HepG2 (cell line): ENCODE measurements around the gene CHML. TPM values are rescaled to one million over a fixed set of nuclear protein-coding genes. Genes with fewer than 3 reads are reported as not detected.
"Not testable (repeated sequence)": the region's sequence is repeated elsewhere in the genome, so short reads cannot be mapped to it uniquely, and the experiment has no call there.

Source experiments
- ATAC-seq: fragments of 200-7000 bp; cut with Tn5 transposase; 3 replicates; pipeline ENCODE4 v1.9.1; 2020; ENCODE audit warnings: mild to moderate bottlenecking, moderate library complexity
- BruUV-seq: library from RNA; stranded (reverse); fragments of 400-500 nt; replicated peaks from 2 replicates; lab custom pipeline; 2021; lab: Mats Ljungman, UMichigan
- CTCF ChIA-PET: fragments of 300-600 bp; formaldehyde crosslinking; extraction: SDS; loops from one replicate; lab custom pipeline; 2021; ENCODE audit warnings: low total read pairs, inconsistent platforms, low intra/inter-chr PET ratio; lab: Yijun Ruan, JAX
- POLR2A ChIA-PET: fragments of 350-600 bp; sonication (Branson Sonifier 250); formaldehyde crosslinking; loops from one replicate; lab custom pipeline; 2020; ENCODE audit warnings: antibody characterized with exemption, inconsistent platforms; lab: Yijun Ruan, JAX
- DNase-seq: peaks from one replicate; pipeline ENCODE4 v3.0.0-alpha.2; 2015; ENCODE audit warnings: low spot score
- FAIRE-seq: peaks from 3 replicates; lab custom pipeline; 2011; peaks lifted over from hg19 to GRCh38; lab: Jason Lieb, UNC
- H2AFZ ChIP-seq: one replicate; pipeline ENCODE4 v1.6.1; 2011; ENCODE audit warnings: low read length, inconsistent platforms
- H3K27ac ChIP-seq: fragments of 300-600 bp; 3 replicates; pipeline ENCODE4 v1.8.0; 2011; ENCODE audit warnings: mixed run types, mild to moderate bottlenecking, mixed read lengths, low read length, inconsistent platforms; ENCODE audit not compliant: insufficient read depth; ENCODE audit errors: extremely low read length
- H3K27me3 ChIP-seq, 2 experiments: fragments of 200-600 bp in 1 of 2; 2 replicates in 1 of 2; 3 replicates in 1 of 2; pipeline versions ENCODE4 v1.6.0 to v1.8.0; 2011; ENCODE audit warnings: low read length in 2 of 2, mild to moderate bottlenecking in 2 of 2, moderate library complexity in 2 of 2, inconsistent platforms in 1 of 2; ENCODE audit not compliant: insufficient read depth in 2 of 2, control insufficient read depth in 1 of 2
- H3K36me3 ChIP-seq, 2 experiments: fragments of 200-600 bp in 1 of 2; replicated peaks in 1 of 2; 2 replicates in 1 of 2; 3 replicates in 1 of 2; pipeline versions ENCODE4 v1.5.1 to v1.8.0; 2011; ENCODE audit warnings: low read length in 2 of 2, inconsistent platforms in 1 of 2; ENCODE audit not compliant: insufficient read depth in 2 of 2, control insufficient read depth in 1 of 2
- H3K4me1 ChIP-seq: 2 replicates; pipeline ENCODE4 v1.5.1; 2012; ENCODE audit warnings: low read length, inconsistent platforms; ENCODE audit not compliant: insufficient read depth
- H3K4me2 ChIP-seq: 2 replicates; pipeline ENCODE4 v1.6.0; 2011; ENCODE audit warnings: low read depth, low read length, inconsistent platforms
- H3K4me3 ChIP-seq, 3 experiments: fragments of 200-600 bp in 1 of 3; sonication (generic), shearing (Covaris generic) in 1 of 3; replicated peaks in 1 of 3; 2 replicates each; pipeline ENCODE4 v1.5.1; 2011 to 2016; ENCODE audit warnings: low read length in 3 of 3, inconsistent platforms in 2 of 3, low read depth in 2 of 3, mild to moderate bottlenecking in 2 of 3, control low read depth in 1 of 3, mixed read lengths in 1 of 3; ENCODE audit not compliant: insufficient read depth in 1 of 3
- H3K79me2 ChIP-seq: one replicate; pipeline ENCODE4 v1.6.1; 2011; ENCODE audit warnings: low read length, inconsistent platforms; ENCODE audit not compliant: insufficient read depth
- H3K9ac ChIP-seq: 2 replicates; pipeline ENCODE4 v1.6.0; 2011; ENCODE audit warnings: mild to moderate bottlenecking, low read depth, low read length, inconsistent platforms; ENCODE audit not compliant: insufficient read depth
- H3K9me3 ChIP-seq: 2 replicates; pipeline ENCODE4 v1.5.1; 2012; ENCODE audit warnings: mild to moderate bottlenecking, low read length
- H4K20me1 ChIP-seq: 2 replicates; pipeline ENCODE4 v1.6.0; 2011; ENCODE audit warnings: inconsistent platforms, mild to moderate bottlenecking, low read length, moderate library complexity; ENCODE audit not compliant: insufficient read depth
- GABPB1 ChIP-seq: IDR thresholded peaks from 2 replicates; pipeline ENCODE4 v1.6.1; 2016; ENCODE audit warnings: mild to moderate bottlenecking, missing genetic modification reagents, moderate library complexity, missing compliant biosample characterization
- SMC3 ChIP-seq: IDR thresholded peaks from 2 replicates; pipeline ENCODE4 v1.6.1; 2011; ENCODE audit warnings: low read length, improper control_type of control experiment
- STAT6 ChIP-seq: sonication (generic); formaldehyde crosslinking; IDR thresholded peaks from 2 replicates; pipeline ENCODE4 v1.4.0; 2020; ENCODE audit warnings: missing genetic modification reagents, mild to moderate bottlenecking, borderline replicate concordance
- ZNF225 ChIP-seq: sonication (generic); formaldehyde crosslinking; IDR thresholded peaks from 2 replicates; pipeline ENCODE4 v1.4.0; 2020; ENCODE audit warnings: mild to moderate bottlenecking, missing genetic modification reagents
- ZNF546 ChIP-seq: sonication (generic); formaldehyde crosslinking; conservative IDR thresholded peaks from 2 replicates; pipeline ENCODE4 v1.8.1; 2023; ENCODE audit warnings: mild to moderate bottlenecking, missing genetic modification reagents
- ZNF747 ChIP-seq: sonication (generic); formaldehyde crosslinking; IDR thresholded peaks from 2 replicates; pipeline ENCODE4 v1.8.1; 2023; ENCODE audit warnings: missing genetic modification reagents, mild to moderate bottlenecking, borderline replicate concordance
- WGBS: methylation state at CpG from one replicate; pipeline ENCODE4 v1.1.6; 2017; ENCODE audit warnings: low lambda C conversion rate; 5-methylcytosine and 5-hydroxymethylcytosine counted together
- in situ Hi-C: cut with HindIII; loops from 2 replicates; pipeline ENCODE4 v1.10.0; 2017; ENCODE audit warnings: low pct_unique_long_range_greater_than_20kb; ENCODE audit not compliant: extremely low pct_ligation_motif_present
- intact Hi-C: fragments of 100-400 bp; cut with micrococcal nuclease; formaldehyde crosslinking; loops from one replicate; pipeline ENCODE4 v1.10.0; 2022; ENCODE audit not compliant: unreplicated experiment
- polyA plus RNA-seq, 8 experiments: library from polyadenylated mRNA; depleted of rRNA in 3 of 8; stranded (reverse) in 7 of 8; unstranded in 1 of 8; fragments of >200 nt; fragmentation: Illumina TruSeq in 4 of 8; extraction: Trizol in 4 of 8; gene quantifications; 2 replicates each; pipeline versions ENCODE4 v1.2.1 to v1.2.3, GENCODE V29; 2011 to 2016; ENCODE audit warnings: low read depth in 4 of 8, missing spikeins in 1 of 8, mixed read lengths in 1 of 8; ENCODE audit not compliant: insufficient read depth in 1 of 8
- total RNA-seq, 5 experiments: library from RNA; depleted of rRNA; stranded (reverse); fragments of >200 nt; fragmentation: Illumina TruSeq; extraction: Trizol; gene quantifications; 2 replicates each; pipeline ENCODE4 v1.2.3, GENCODE V29; 2016; ENCODE audit warnings: low read depth in 1 of 5
- TF ChIP-seq, protein P1 (sequence below): sonication (generic); formaldehyde crosslinking; IDR thresholded peaks from 2 replicates; pipeline ENCODE4 v1.4.0; 2020; ENCODE audit warnings: missing genetic modification reagents
- TF ChIP-seq, protein P2 (sequence below): sonication (generic); formaldehyde crosslinking; IDR thresholded peaks from 2 replicates; pipeline ENCODE4 v1.8.1; 2023; ENCODE audit warnings: mild to moderate bottlenecking, moderate library complexity, missing genetic modification reagents

Gene CHML
- total and polyA plus RNA-seq, 2 of the 13 experiments (the other 11 are each of a cell fraction or from before 2014, with no cell fraction given) = 5.2 to 16.7 TPM

DNA sequence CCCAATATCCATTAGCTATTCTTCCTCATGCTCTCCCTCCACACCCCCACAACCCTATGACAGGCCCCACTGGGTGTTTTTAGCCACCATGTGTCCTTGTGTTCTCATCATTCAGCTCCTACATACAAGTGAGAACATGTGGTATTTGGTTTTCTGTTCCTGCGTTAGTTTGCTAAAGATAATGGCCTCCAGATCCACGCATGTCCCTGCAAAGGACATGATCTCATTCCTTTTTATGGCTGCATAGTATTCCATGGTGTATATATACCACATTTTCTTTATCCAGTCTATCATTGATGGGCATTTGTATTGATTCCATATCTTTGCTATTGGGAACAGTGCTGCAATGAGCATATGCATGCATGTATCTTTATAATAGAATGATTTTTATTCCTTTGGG is 18.8 kb upstream of the CHML start:
- in situ Hi-C loops, H3K4me1 ChIP-seq, H3K36me3 ChIP-seq, DNase-seq, H3K4me2 ChIP-seq, H3K79me2 ChIP-seq, H3K9me3 ChIP-seq, H3K27ac ChIP-seq, ATAC-seq, FAIRE-seq, H3K4me3 ChIP-seq, H4K20me1 ChIP-seq, BruUV-seq, CTCF ChIA-PET, H3K9ac ChIP-seq, POLR2A ChIA-PET, H3K27me3 ChIP-seq, H2AFZ ChIP-seq, intact Hi-C loops: not testable (repeated sequence)
- WGBS = 49% methylated on average over 2 of the region's 2 CpGs

GRCh38 chr1:241658081-241658793 is 18.1 kb upstream of the CHML start:
- in situ Hi-C loops (no loop called here), intact Hi-C loops (no loop called here)
- Histone ChIP-seq H3K79me2 (no peaks in the 10 kb centered on the region), H3K27ac (no peak overlapping the region), H4K20me1 (no peaks in the 10 kb centered on the region), H3K36me3 (no peaks in the 10 kb centered on the region), H3K4me1 (no peaks in the 10 kb centered on the region), H2AFZ (no peak overlapping the region), H3K9ac (no peak overlapping the region), H3K9me3 (no peaks in the 10 kb centered on the region), H3K4me3 (no peak overlapping the region), H3K27me3 (no peaks in the 10 kb centered on the region; a peak in 2 of 5 replicates), H3K4me2 (no peak overlapping the region)
- BruUV-seq = no TSS peak
- WGBS = 41% methylated on average over 3 of the region's 3 CpGs
- TF ChIP-seq ZNF546 (CRISPR knock-in tag) (no peak), ZNF225 (no peak), GABPB1 (CRISPR knock-in tag) (no peak), SMC3 (no peak), ZNF747 (CRISPR knock-in tag) (no peak), STAT6 (no peak)
- TF ChIP-seq, protein P1, sequence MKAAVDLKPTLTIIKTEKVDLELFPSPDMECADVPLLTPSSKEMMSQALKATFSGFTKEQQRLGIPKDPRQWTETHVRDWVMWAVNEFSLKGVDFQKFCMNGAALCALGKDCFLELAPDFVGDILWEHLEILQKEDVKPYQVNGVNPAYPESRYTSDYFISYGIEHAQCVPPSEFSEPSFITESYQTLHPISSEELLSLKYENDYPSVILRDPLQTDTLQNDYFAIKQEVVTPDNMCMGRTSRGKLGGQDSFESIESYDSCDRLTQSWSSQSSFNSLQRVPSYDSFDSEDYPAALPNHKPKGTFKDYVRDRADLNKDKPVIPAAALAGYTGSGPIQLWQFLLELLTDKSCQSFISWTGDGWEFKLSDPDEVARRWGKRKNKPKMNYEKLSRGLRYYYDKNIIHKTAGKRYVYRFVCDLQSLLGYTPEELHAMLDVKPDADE = no peak
- TF ChIP-seq, protein P2, sequence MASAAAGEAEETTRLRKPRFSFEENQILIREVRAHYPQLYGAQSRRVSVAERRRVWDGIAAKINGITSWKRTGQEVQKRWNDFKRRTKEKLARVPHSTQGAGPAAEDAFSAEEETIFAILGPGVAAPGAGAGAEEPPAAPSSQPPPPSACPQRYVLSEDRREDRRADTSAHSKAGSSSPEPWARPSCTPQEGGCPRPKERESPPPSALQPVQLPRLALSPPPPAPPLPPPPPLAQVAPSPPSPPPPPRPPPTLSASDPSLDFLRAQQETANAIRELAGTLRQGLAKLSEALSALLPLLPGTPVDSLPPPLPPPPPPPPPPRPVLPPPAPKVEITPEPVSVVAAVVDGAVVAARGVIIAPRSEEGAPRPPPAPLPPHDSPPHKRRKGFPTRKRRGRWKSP (CRISPR knock-in tag) = no peak
- DNase-seq (no peak), FAIRE-seq (no peak), ATAC-seq (no peak)
- CTCF ChIA-PET = no interaction called here
- POLR2A ChIA-PET = no interaction called here
